Smooth muscle cell (in vitro differentiated cells): ENCODE data around the gene CAMKMT. TPM values are rescaled to one million over a fixed set of nuclear protein-coding genes. Genes with fewer than 3 reads are reported as not detected.

Experiments used
- DNase-seq: peaks from one replicate; lab custom pipeline; 2025; ENCODE audit not compliant: unreplicated experiment; lab: John Stamatoyannopoulos, UW
- H2AFZ ChIP-seq: fragments of 200-600 bp; sonication (generic); 2 replicates; pipeline ENCODE4 v1.6.0; 2016; ENCODE audit warnings: antibody characterized with exemption, low read depth, mild to moderate bottlenecking
- H3F3A ChIP-seq: fragments of 200-600 bp; sonication (generic); 2 replicates; pipeline ENCODE4 v1.6.0; 2017; ENCODE audit warnings: antibody characterized with exemption, low read depth
- H3K27ac ChIP-seq: fragments of 200-600 bp; sonication (generic); 2 replicates; pipeline ENCODE4 v1.5.1; 2016; ENCODE audit warnings: low read depth, mild to moderate bottlenecking
- H3K27me3 ChIP-seq: fragments of 200-600 bp; sonication (generic); 2 replicates; pipeline ENCODE4 v1.6.1; 2016; ENCODE audit warnings: low read depth, mild to moderate bottlenecking
- H3K36me3 ChIP-seq: fragments of 200-600 bp; sonication (generic); 2 replicates; pipeline ENCODE4 v1.5.1; 2016; ENCODE audit warnings: low read depth
- H3K4me1 ChIP-seq: fragments of 200-600 bp; sonication (generic); 2 replicates; pipeline ENCODE4 v1.5.1; 2016; ENCODE audit warnings: low read depth
- H3K4me2 ChIP-seq: fragments of 200-600 bp; sonication (generic); 2 replicates; pipeline ENCODE4 v1.6.0; 2016; ENCODE audit warnings: mild to moderate bottlenecking
- H3K4me3 ChIP-seq: fragments of 200-600 bp; sonication (generic); 2 replicates; pipeline ENCODE4 v1.5.1; 2016; ENCODE audit warnings: mild to moderate bottlenecking
- H3K79me2 ChIP-seq: fragments of 200-600 bp; sonication (generic); 2 replicates; pipeline ENCODE4 v1.6.0; 2016; ENCODE audit warnings: low read depth, mild to moderate bottlenecking
- H3K9ac ChIP-seq: fragments of 200-600 bp; sonication (generic); 2 replicates; pipeline ENCODE4 v1.6.0; 2016; ENCODE audit warnings: low read depth
- H3K9me3 ChIP-seq: fragments of 200-600 bp; sonication (generic); replicated peaks from 2 replicates; pipeline ENCODE4 v1.5.1; 2016; ENCODE audit warnings: low read depth
- H4K20me1 ChIP-seq: fragments of 200-600 bp; sonication (generic); 2 replicates; pipeline ENCODE4 v1.6.0; 2016; ENCODE audit warnings: low read depth
- CTCF ChIP-seq: fragments of 200-600 bp; sonication (generic); IDR thresholded peaks from 2 replicates; pipeline ENCODE4 v1.5.1; 2017; ENCODE audit warnings: borderline replicate concordance, mild to moderate bottlenecking, antibody characterized with exemption; ENCODE audit not compliant: insufficient read depth, poor library complexity, severe bottlenecking
- WGBS: methylation state at CpG from one replicate; pipeline ENCODE4 v1.1.7; 2016; ENCODE audit warnings: low lambda C conversion rate; 5-methylcytosine and 5-hydroxymethylcytosine counted together
- polyA plus RNA-seq: library from polyadenylated mRNA; unstranded; fragments of >200 nt; fragmentation: Nextera tagmentation; extraction: Ambion mirVana; gene quantifications from 2 replicates; pipeline ENCODE4 v1.2.1, GENCODE V29; 2016
- total RNA-seq: library from RNA; depleted of rRNA; stranded (reverse); fragments of >200 nt; gene quantifications from 2 replicates; pipeline ENCODE4 v1.2.3, GENCODE V29; 2014

The CAMKMT gene
- total and polyA plus RNA-seq, 2 experiments from 2014 or later = 7.2 to 7.6 TPM

DNA sequence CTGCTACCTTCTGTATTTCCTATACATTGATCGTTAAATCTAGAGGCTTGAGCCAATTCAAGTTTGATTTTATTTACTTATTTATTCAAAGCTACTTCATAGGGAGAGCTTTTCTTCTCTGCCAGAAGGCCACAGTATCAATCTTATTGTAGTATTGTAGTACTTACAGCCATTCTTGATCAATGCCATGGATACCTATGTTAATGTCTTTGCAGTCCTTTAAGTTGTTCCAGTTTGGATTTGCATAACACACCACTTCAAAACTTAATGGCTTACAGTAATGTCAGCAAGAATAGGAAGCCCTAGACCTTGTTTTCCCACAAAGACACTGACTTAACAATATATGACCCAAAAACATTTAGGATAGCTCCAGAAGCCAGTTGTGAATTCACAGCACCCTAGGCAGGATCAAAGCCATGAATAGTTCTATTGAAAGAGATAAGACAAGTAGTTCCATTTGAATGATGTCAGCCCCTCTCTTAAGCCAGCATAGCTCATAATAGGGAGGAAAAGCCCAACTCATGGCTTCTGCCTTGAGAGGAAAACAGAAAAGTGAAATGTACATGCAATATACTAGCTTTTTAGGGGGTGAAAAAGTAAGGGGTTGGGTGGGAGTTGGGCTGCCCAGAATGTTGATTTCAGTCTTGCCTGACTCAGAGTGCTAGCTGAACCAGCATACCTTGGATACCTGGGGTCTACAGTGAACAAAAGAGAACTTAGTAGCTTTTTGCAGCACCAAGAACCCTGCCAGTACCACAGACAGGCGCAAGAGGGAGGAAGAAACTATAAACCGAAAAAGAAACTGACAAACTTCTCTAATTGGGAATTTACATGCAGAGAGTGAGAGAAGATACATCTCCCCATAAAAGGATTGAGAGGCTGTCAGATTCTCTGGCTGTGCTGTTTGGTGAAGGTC is 101.4 kb downstream of the CAMKMT start:
- H3K9ac ChIP-seq = no peak overlapping the region
- H4K20me1 ChIP-seq = no peaks in the 10 kb centered on the region
- no peak overlapping the region for H3K4me3 ChIP-seq
- no peak overlapping the region for H3K27ac ChIP-seq
- no peak for DNase-seq
- no peaks in the 10 kb centered on the region for H3K36me3 ChIP-seq
- no peaks in the 10 kb centered on the region for H3K79me2 ChIP-seq
- 64% methylated on average over 3 of the region's 3 CpGs for WGBS
- H3K4me1 ChIP-seq = peaks cover 19% of the 10 kb centered on the region
- H3K4me2 ChIP-seq = no peak overlapping the region
- H2AFZ ChIP-seq = no peak overlapping the region
- TF ChIP-seq CTCF = no peak
- no peaks in the 10 kb centered on the region for H3F3A ChIP-seq
- H3K27me3 ChIP-seq = no peaks in the 10 kb centered on the region
- H3K9me3 ChIP-seq = peaks cover 8% of the 10 kb centered on the region

GRCh38 chr2:44464437-44464836 is 102.7 kb downstream of the CAMKMT start:
- H3K9me3 ChIP-seq = peaks cover 8% of the 10 kb centered on the region

DNA sequence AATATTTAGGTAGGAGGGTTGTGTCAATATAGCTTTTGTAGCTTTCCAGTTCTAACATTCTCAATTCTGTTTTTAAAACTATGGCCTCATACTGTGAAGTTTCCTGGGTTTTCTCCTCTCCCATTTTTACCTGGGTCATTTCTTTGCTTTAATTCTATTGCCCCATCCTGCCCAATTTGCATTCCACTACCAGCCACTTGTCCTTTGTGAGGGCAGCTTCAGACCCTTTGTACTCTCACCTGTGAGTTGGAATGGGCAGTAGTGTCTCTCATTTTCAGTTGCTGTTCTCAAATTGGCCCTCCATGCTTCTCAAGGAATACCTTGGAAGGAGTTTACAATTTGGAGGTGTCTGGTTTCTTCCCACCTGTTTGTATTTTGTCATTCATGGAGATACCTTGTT is 108.4 kb downstream of the CAMKMT start:
- Histone ChIP-seq H3F3A (no peaks in the 10 kb centered on the region), H2AFZ (no peak overlapping the region), H3K9ac (no peak overlapping the region), H3K4me3 (no peak overlapping the region), H4K20me1 (no peaks in the 10 kb centered on the region), H3K36me3 (no peaks in the 10 kb centered on the region), H3K4me2 (no peak overlapping the region), H3K79me2 (no peaks in the 10 kb centered on the region), H3K4me1 (no peaks in the 10 kb centered on the region), H3K27ac (no peak overlapping the region), H3K9me3 (no peaks in the 10 kb centered on the region), H3K27me3 (no peaks in the 10 kb centered on the region)
- DNase-seq = no peak
- no peak for TF ChIP-seq CTCF

More at GRCh38 chr2:44464437-44464836, 102.7 kb downstream of the CAMKMT start:
- TF ChIP-seq CTCF = no peak
- Histone ChIP-seq H3K4me2 (no peak overlapping the region), H3K27me3 (no peaks in the 10 kb centered on the region), H2AFZ (no peak overlapping the region), H3F3A (no peaks in the 10 kb centered on the region), H3K9ac (no peak overlapping the region), H3K4me3 (no peak overlapping the region), H3K36me3 (no peaks in the 10 kb centered on the region), H4K20me1 (no peaks in the 10 kb centered on the region), H3K4me1 (peaks cover 19% of the 10 kb centered on the region), H3K79me2 (no peaks in the 10 kb centered on the region), H3K27ac (no peak overlapping the region)
- 93% methylated on average over 1 of the region's 1 CpG for WGBS
- DNase-seq = no peak
